Keratinocyte (primary cell): ENCODE data around the gene ZNF438. TPM values are rescaled to one million over a fixed set of nuclear protein-coding genes. Genes with fewer than 3 reads are reported as not detected.

Source experiments
- DNase-seq: peaks from one replicate; pipeline ENCODE4 v3.0.0-alpha.2; 2011; ENCODE audit warnings: low read depth, missing footprints, low spot score
- FAIRE-seq: peaks from 2 replicates; lab custom pipeline; 2011; peaks lifted over from hg19 to GRCh38; lab: Jason Lieb, UNC
- H2AFZ ChIP-seq: 2 replicates; pipeline ENCODE4 v1.6.0; 2012; ENCODE audit warnings: low read length, control low read depth, inconsistent platforms; ENCODE audit not compliant: control insufficient read depth
- H3K27ac ChIP-seq: 2 replicates; pipeline ENCODE4 v1.5.1; 2011; ENCODE audit warnings: low read length; ENCODE audit not compliant: control insufficient read depth, insufficient read depth
- H3K27me3 ChIP-seq: 3 replicates; pipeline ENCODE4 v1.6.0; 2011; ENCODE audit warnings: low read length; ENCODE audit not compliant: control insufficient read depth, insufficient read depth; ENCODE audit errors: extremely low read depth
- H3K36me3 ChIP-seq, 2 experiments: 2 replicates in 1 of 2; 3 replicates in 1 of 2; pipeline ENCODE4 v1.5.1; 2011; ENCODE audit warnings: low read length in 2 of 2, mild to moderate bottlenecking in 1 of 2; ENCODE audit not compliant: control insufficient read depth in 2 of 2, insufficient read depth in 2 of 2; ENCODE audit errors: extremely low read depth in 1 of 2
- H3K4me1 ChIP-seq: 3 replicates; pipeline ENCODE4 v1.5.1; 2011; ENCODE audit warnings: low read length; ENCODE audit not compliant: control insufficient read depth, insufficient read depth; ENCODE audit errors: extremely low read depth
- H3K4me2 ChIP-seq: 3 replicates; pipeline ENCODE4 v1.6.0; 2011; ENCODE audit warnings: low read depth, low read length; ENCODE audit not compliant: control insufficient read depth, insufficient read depth; ENCODE audit errors: extremely low read depth
- H3K4me3 ChIP-seq, 3 experiments: fragments of 200-600 bp in 1 of 3; sonication (generic) in 1 of 3; 2 replicates in 2 of 3; 3 replicates in 1 of 3; pipeline ENCODE4 v1.5.1; 2011 to 2016; ENCODE audit warnings: low read length in 3 of 3, mild to moderate bottlenecking in 3 of 3, control low read depth in 2 of 3, inconsistent platforms in 1 of 3, low read depth in 1 of 3, mixed read lengths in 1 of 3, mixed run types in 1 of 3, moderate library complexity in 1 of 3; ENCODE audit not compliant: control insufficient read depth in 2 of 3, insufficient read depth in 2 of 3; ENCODE audit errors: extremely low read depth in 1 of 3
- H3K79me2 ChIP-seq: 2 replicates; pipeline ENCODE4 v1.6.0; 2012; ENCODE audit warnings: low read length; ENCODE audit not compliant: control insufficient read depth, insufficient read depth
- H3K9ac ChIP-seq: 3 replicates; pipeline ENCODE4 v1.6.0; 2011; ENCODE audit warnings: low read length; ENCODE audit not compliant: control insufficient read depth, insufficient read depth; ENCODE audit errors: extremely low read depth
- H3K9me1 ChIP-seq: 3 replicates; pipeline ENCODE4 v1.6.0; 2011; ENCODE audit warnings: low read length; ENCODE audit not compliant: control insufficient read depth, insufficient read depth; ENCODE audit errors: extremely low read depth
- H3K9me3 ChIP-seq: 2 replicates; pipeline ENCODE4 v1.5.1; 2012; ENCODE audit warnings: low read depth, low read length; ENCODE audit not compliant: control insufficient read depth
- H4K20me1 ChIP-seq: 3 replicates; pipeline ENCODE4 v1.6.0; 2011; ENCODE audit warnings: low read length; ENCODE audit not compliant: control insufficient read depth, insufficient read depth; ENCODE audit errors: extremely low read depth
- CTCF ChIP-seq, 3 experiments: IDR thresholded peaks in 1 of 3; conservative IDR thresholded peaks in 1 of 3; optimal IDR thresholded peaks in 1 of 3; 2 replicates in 2 of 3; 3 replicates in 1 of 3; pipeline versions ENCODE3 to v1.5.1; 2011; ENCODE audit warnings: low read length in 3 of 3, mild to moderate bottlenecking in 3 of 3, moderate library complexity in 2 of 3, control low read depth in 1 of 3, inconsistent platforms in 1 of 3; ENCODE audit not compliant: insufficient read depth in 2 of 3; ENCODE audit errors: extremely low read depth in 1 of 3
- EZH2 ChIP-seq: IDR thresholded peaks from one replicate; pipeline ENCODE4 v1.6.1; 2012; ENCODE audit warnings: inconsistent platforms, mild to moderate bottlenecking, low read length, moderate library complexity
- dilution Hi-C: fragments of 300-500 bp; cut with MboI; formaldehyde crosslinking; loops from one replicate; pipeline ENCODE4 v1.7.0; 2020; ENCODE audit warnings: low sequenced_read_pairs; ENCODE audit not compliant: extremely low pct_ligation_motif_present
- polyA plus RNA-seq, 5 experiments: library from polyadenylated mRNA; depleted of rRNA in 3 of 5; stranded (reverse) in 3 of 5; stranded (forward) in 1 of 5; unstranded in 1 of 5; fragments of >200 nt; gene quantifications; 1 replicate in 1 of 5; 2 replicates in 3 of 5; 3 replicates in 1 of 5; pipeline versions ENCODE4 v1.2.1 to v1.2.3, GENCODE V29; 2011 to 2012; ENCODE audit warnings: missing spikeins in 2 of 5, low read depth in 1 of 5, low replicate concordance in 1 of 5

ZNF438 gene
- polyA plus RNA-seq, 1 donor (not counting 4 experiments of a cell fraction or from before 2014, with no cell fraction given), result 2.8 TPM

- Histone ChIP-seq H3K36me3 (no peaks in the 10 kb centered on the region), H3K9ac (no peak overlapping the region), H3K4me2 (no peak overlapping the region), H2AFZ (no peak overlapping the region), H3K4me3 (no peak overlapping the region), H3K4me1 (no peaks in the 10 kb centered on the region), H3K27me3 (no peaks in the 10 kb centered on the region), H4K20me1 (no peaks in the 10 kb centered on the region), H3K79me2 (no peaks in the 10 kb centered on the region), H3K9me1 (no peaks in the 10 kb centered on the region), H3K9me3 (no peaks in the 10 kb centered on the region), H3K27ac (no peak overlapping the region)
- no peak for DNase-seq
- TF ChIP-seq EZH2 (no peak), CTCF (optimal IDR thresholded peaks at IDR 0.05 in 1 of 3, IDR thresholded peaks at IDR 0.05 in 1 of 3, conservative IDR thresholded peaks at IDR 0.05 in 1 of 3; ENCODE audit: extremely low read depth in 1 of 3, insufficient read depth in 2 of 3, low read length in 3 of 3) (no peak)
- no peak for FAIRE-seq
- dilution Hi-C loops, result no loop called here
These were observed 114.6 kb downstream of the ZNF438 start for GRCh38 chr10:30917067-30917466.

GRCh38 chr10:30915146-30915545, 116.5 kb downstream of the ZNF438 start:
- no peak overlapping the region for H3K9ac ChIP-seq
- no peak overlapping the region for H3K4me3 ChIP-seq
- TF ChIP-seq CTCF (optimal IDR thresholded peaks at IDR 0.05 in 1 of 3, IDR thresholded peaks at IDR 0.05 in 1 of 3, conservative IDR thresholded peaks at IDR 0.05 in 1 of 3; ENCODE audit: extremely low read depth in 1 of 3, insufficient read depth in 2 of 3, low read length in 3 of 3) (no peak), EZH2 (no peak)
- no peak overlapping the region for H3K4me2 ChIP-seq
- H4K20me1 ChIP-seq, result no peaks in the 10 kb centered on the region
- no peaks in the 10 kb centered on the region for H3K79me2 ChIP-seq
- no peak for DNase-seq
- H3K27me3 ChIP-seq, result no peaks in the 10 kb centered on the region
- H3K9me1 ChIP-seq, result no peaks in the 10 kb centered on the region
- dilution Hi-C loops, result no loop called here
- no peaks in the 10 kb centered on the region for H3K4me1 ChIP-seq
- no peak overlapping the region for H3K27ac ChIP-seq
- no peaks in the 10 kb centered on the region for H3K9me3 ChIP-seq
- no peak for FAIRE-seq
- no peak overlapping the region for H2AFZ ChIP-seq
- no peaks in the 10 kb centered on the region for H3K36me3 ChIP-seq
